Astrocyte of the cerebellum (primary cell): ENCODE results near the gene ZNF384.

Experiments
- DNase-seq: peaks from one replicate; pipeline ENCODE4 v3.0.0-alpha.2; 2011; ENCODE audit warnings: low read depth
- H3K4me3 ChIP-seq: 2 replicates; pipeline ENCODE4 v1.5.1; 2011; ENCODE audit warnings: mild to moderate bottlenecking, low read depth, low read length, moderate library complexity
- CTCF ChIP-seq: IDR thresholded peaks from 2 replicates; pipeline ENCODE4 v1.5.1; 2012; ENCODE audit warnings: low read length, low read depth, moderate library complexity, mild to moderate bottlenecking; ENCODE audit errors: missing control alignments
- in situ Hi-C: cut with HindIII; loops from 2 replicates; pipeline ENCODE4 v1.10.0; 2017; ENCODE audit warnings: low sequenced_read_pairs

Gene ZNF384

GRCh38 chr12:6698352-6699046 lies 9.3 kb upstream of the ZNF384 start:
- no peak for DNase-seq
- in situ Hi-C loops, result no loop called here
- no peak overlapping the region for H3K4me3 ChIP-seq
- TF ChIP-seq CTCF, result no peak

- peak; percentile 13 for DNase-seq
- no peak overlapping the region for H3K4me3 ChIP-seq
Measured at GRCh38 chr12:6697584-6698351, 8.6 kb upstream of the ZNF384 start.

GRCh38 chr12:6696690-6697583 lies 7.8 kb upstream of the ZNF384 start:
- TF ChIP-seq CTCF, result no peak
- DNase-seq, result no peak
- no peak overlapping the region for H3K4me3 ChIP-seq
- in situ Hi-C loops, result no loop called here

More at GRCh38 chr12:6697584-6698351, 8.6 kb upstream of the ZNF384 start:
- TF ChIP-seq CTCF, result peak; percentile 69
- in situ Hi-C loops, result no loop called here

GRCh38 chr12:6695313-6696045 lies 6.3 kb upstream of the ZNF384 start:
- H3K4me3 ChIP-seq, result no peak overlapping the region
- in situ Hi-C loops, result no loop called here
- no peak for TF ChIP-seq CTCF
- DNase-seq, result no peak

GRCh38 chr12:6694701-6695100 lies 5.5 kb upstream of the ZNF384 start:
- TF ChIP-seq CTCF, result no peak
- no peak overlapping the region for H3K4me3 ChIP-seq
- DNase-seq, result no peak
- in situ Hi-C loops, result loop anchor here (5.0 kb wide), 1 partner anchor 47 kb away; the partner anchor contains the start of gene ACRBP
